HFFc6 (cell line): ENCODE measurements around the gene MAPKAPK3. TPM values are rescaled to one million over a fixed set of nuclear protein-coding genes. Genes with fewer than 3 reads are reported as not detected.

Experiments used
- DNase-seq: peaks from one replicate; pipeline ENCODE4 v3.0.0-alpha.2; 2018
- H3K27ac Mint-ChIP-seq: 2 replicates; pipeline ENCODE4 v1.8.0; 2020; ENCODE audit warnings: mild to moderate bottlenecking, mixed read lengths
- H3K27me3 Mint-ChIP-seq: 2 replicates; pipeline ENCODE4 v1.8.0; 2021; ENCODE audit warnings: mild to moderate bottlenecking, moderate library complexity, mixed read lengths; ENCODE audit not compliant: insufficient read depth
- H3K36me3 Mint-ChIP-seq: 2 replicates; pipeline ENCODE4 v1.8.0; 2021; ENCODE audit warnings: low read depth, mixed read lengths
- H3K4me1 Mint-ChIP-seq: 2 replicates; pipeline ENCODE4 v1.8.0; 2020; ENCODE audit warnings: low read depth, mixed read lengths
- H3K4me3 Mint-ChIP-seq: 2 replicates; pipeline ENCODE4 v1.8.0; 2020; ENCODE audit warnings: mild to moderate bottlenecking, moderate library complexity, mixed read lengths
- H3K9me3 Mint-ChIP-seq: 2 replicates; pipeline ENCODE4 v1.8.0; 2020; ENCODE audit warnings: mild to moderate bottlenecking, mixed read lengths
- CTCF ChIP-seq: fragments of 200-600 bp; sonication (generic); IDR thresholded peaks from 2 replicates; pipeline ENCODE4 v1.5.0; 2021; ENCODE audit warnings: antibody characterized with exemption, mild to moderate bottlenecking
- microRNA-seq: library from miRNA; unstranded; fragments of <30 nt; microRNA quantifications from one replicate; pipeline ENCODE4, GENCODE V29; 2019
- total RNA-seq, 6 experiments: library from RNA; stranded (reverse); fragmentation: NEBNext Ultra II Directional; extraction: Animal tissue kit (Norgen Biotek cat#: 25700); gene quantifications; 2 replicates in 1 of 6; 3 replicates in 5 of 6; pipeline ENCODE4 v1.2.3, GENCODE V29; 2021

Gene MAPKAPK3
- total RNA-seq, 6 experiments from 2014 or later = 60.5 to 65.5 (median 62.8) TPM

GRCh38 chr3:50696276-50696675 is 79.3 kb downstream of the MAPKAPK3 start:
- Mint-ChIP-seq H3K27ac (no peak overlapping the region), H3K36me3 (no peaks in the 10 kb centered on the region), H3K27me3 (peaks cover 6% of the 10 kb centered on the region; the same call in 1 of the 2 replicates), H3K4me1 (no peaks in the 10 kb centered on the region), H3K9me3 (peaks cover 3% of the 10 kb centered on the region; the same call in 1 of the 2 replicates), H3K4me3 (no peak overlapping the region)
- DNase-seq = no peak
- TF ChIP-seq CTCF = no peak

- H3K4me3 Mint-ChIP-seq = no peak overlapping the region
- no peak for TF ChIP-seq CTCF
- H3K27ac Mint-ChIP-seq = no peak overlapping the region
- H3K9me3 Mint-ChIP-seq = peaks cover 3% of the 10 kb centered on the region; the same call in 1 of the 2 replicates
- no peaks in the 10 kb centered on the region for H3K4me1 Mint-ChIP-seq
- H3K27me3 Mint-ChIP-seq = peaks cover 8% of the 10 kb centered on the region
- H3K36me3 Mint-ChIP-seq = no peaks in the 10 kb centered on the region
- no peak for DNase-seq
Observed at GRCh38 chr3:50698269-50698668, 81.3 kb downstream of the MAPKAPK3 start.

Small RNA genes within 50 kb of the gene (microRNA-seq; reads per million reads assigned to microRNA genes)
- 22.4 reads per million, percentile 29 among the genes with 10 or more reads in this experiment for gene MIR4787

Other genes starting within 250 kb of the MAPKAPK3 start
- gene CACNA2D2, start 113.5 kb upstream of the MAPKAPK3 start, total RNA-seq = under 1 TPM in 1 of 6 experiments, not detected in 5; 0.09 TPM
- gene C3orf18, start 49.4 kb upstream of the MAPKAPK3 start, total RNA-seq = 10 to 100 TPM; 12.9 to 15.5 (median 14.2) TPM
- 10 to 100 TPM; 17.9 to 20.7 (median 19.2) TPM for gene HEMK1, start 47.6 kb upstream of the MAPKAPK3 start, total RNA-seq
- gene CISH, start 5.4 kb upstream of the MAPKAPK3 start, total RNA-seq = 1 to 10 TPM in 2 of 6 experiments, under 1 TPM in 4; 0.84 to 1.4 (median 0.95) TPM
- under 1 TPM; 0.14 to 0.26 (median 0.22) TPM for gene DOCK3, start 57.8 kb downstream of the MAPKAPK3 start, total RNA-seq